ENCODE results near the gene UBD.

The UBD gene

GRCh38 chr6:29524044-29524443 lies 35.5 kb downstream of the UBD start:
- no peak overlapping the region for H3K27ac ChIP-seq (ENCODE audit: low read depth, low read length, poor library complexity, severe bottlenecking)
- no peak overlapping the region for H2AFZ ChIP-seq (ENCODE audit: low read length)
- no peaks in the 10 kb centered on the region for H3K27me3 ChIP-seq (ENCODE audit: insufficient read depth, low read length)
- TF ChIP-seq EZH2 (IDR thresholded peaks at IDR 0.05; ENCODE audit: borderline replicate concordance, low read length) (no peak), CTCF (IDR thresholded peaks at IDR 0.05; ENCODE audit: low read length) (no peak)
- no peak overlapping the region for H3K9ac ChIP-seq (ENCODE audit: low read length)
- no peaks in the 10 kb centered on the region for H3K36me3 ChIP-seq (ENCODE audit: insufficient read depth, low read length)
- no peaks in the 10 kb centered on the region for H3K79me2 ChIP-seq (ENCODE audit: insufficient read depth, low read length)
- H4K20me1 ChIP-seq (ENCODE audit: insufficient read depth, low read length): no peaks in the 10 kb centered on the region
- no peak overlapping the region for H3K4me2 ChIP-seq (ENCODE audit: low read length)
- H3K9me3 ChIP-seq (ENCODE audit: low read length): no peaks in the 10 kb centered on the region
- H3F3A ChIP-seq (ENCODE audit: insufficient read depth, low read length): no peaks in the 10 kb centered on the region
- no peak overlapping the region for H3K4me3 ChIP-seq (ENCODE audit: low read depth, low read length, poor library complexity, severe bottlenecking)
- H3K4me1 ChIP-seq (ENCODE audit: insufficient read depth, low read length, severe bottlenecking): no peaks in the 10 kb centered on the region
- no peaks in the 10 kb centered on the region for H3K9me2 ChIP-seq (ENCODE audit: low read depth, low read length)

GRCh38 chr6:29522227-29522626 lies 37.3 kb downstream of the UBD start:
- Histone ChIP-seq H3K79me2 (ENCODE audit: insufficient read depth, low read length) (no peaks in the 10 kb centered on the region), H3K27me3 (ENCODE audit: insufficient read depth, low read length) (no peaks in the 10 kb centered on the region), H3F3A (ENCODE audit: insufficient read depth, low read length) (no peaks in the 10 kb centered on the region), H4K20me1 (ENCODE audit: insufficient read depth, low read length) (no peaks in the 10 kb centered on the region), H3K4me3 (ENCODE audit: low read depth, low read length, poor library complexity, severe bottlenecking) (no peak overlapping the region), H3K27ac (ENCODE audit: low read depth, low read length, poor library complexity, severe bottlenecking) (no peak overlapping the region), H3K9me3 (ENCODE audit: low read length) (no peaks in the 10 kb centered on the region), H3K4me2 (ENCODE audit: low read length) (no peak overlapping the region), H3K9ac (ENCODE audit: low read length) (no peak overlapping the region), H3K4me1 (ENCODE audit: insufficient read depth, low read length, severe bottlenecking) (no peaks in the 10 kb centered on the region), H3K9me2 (ENCODE audit: low read depth, low read length) (no peaks in the 10 kb centered on the region), H2AFZ (ENCODE audit: low read length) (no peak overlapping the region), H3K36me3 (ENCODE audit: insufficient read depth, low read length) (no peaks in the 10 kb centered on the region)
- TF ChIP-seq CTCF (IDR thresholded peaks at IDR 0.05; ENCODE audit: low read length) (no peak), EZH2 (IDR thresholded peaks at IDR 0.05; ENCODE audit: borderline replicate concordance, low read length) (no peak)

GRCh38 chr6:29521006-29521680 lies 38.4 kb downstream of the UBD start:
- H3K27me3 ChIP-seq (ENCODE audit: insufficient read depth, low read length): no peaks in the 10 kb centered on the region
- no peaks in the 10 kb centered on the region for H3K9me2 ChIP-seq (ENCODE audit: low read depth, low read length)
- H3K36me3 ChIP-seq (ENCODE audit: insufficient read depth, low read length): no peaks in the 10 kb centered on the region
- H2AFZ ChIP-seq (ENCODE audit: low read length): no peak overlapping the region
- no peak overlapping the region for H3K4me3 ChIP-seq (ENCODE audit: low read depth, low read length, poor library complexity, severe bottlenecking)
- no peaks in the 10 kb centered on the region for H3K4me1 ChIP-seq (ENCODE audit: insufficient read depth, low read length, severe bottlenecking)
- H3K9me3 ChIP-seq (ENCODE audit: low read length): no peaks in the 10 kb centered on the region
- no peaks in the 10 kb centered on the region for H4K20me1 ChIP-seq (ENCODE audit: insufficient read depth, low read length)
- H3K27ac ChIP-seq (ENCODE audit: low read depth, low read length, poor library complexity, severe bottlenecking): no peak overlapping the region
- H3K9ac ChIP-seq (ENCODE audit: low read length): no peak overlapping the region
- TF ChIP-seq CTCF (IDR thresholded peaks at IDR 0.05; ENCODE audit: low read length) (no peak), EZH2 (IDR thresholded peaks at IDR 0.05; ENCODE audit: borderline replicate concordance, low read length) (no peak)
- H3K4me2 ChIP-seq (ENCODE audit: low read length): no peak overlapping the region
- H3F3A ChIP-seq (ENCODE audit: insufficient read depth, low read length): no peaks in the 10 kb centered on the region
- H3K79me2 ChIP-seq (ENCODE audit: insufficient read depth, low read length): no peaks in the 10 kb centered on the region

Measured in OCI-LY1 (cell line).